ENCODE data around the gene TBXT.

TBXT gene

GRCh38 chr6:166119116-166119911, 48.3 kb downstream of the TBXT start:
- DNase-seq (ENCODE audit: low read depth, low spot score): no peak

GRCh38 chr6:166115609-166116008, 52.0 kb downstream of the TBXT start:
- DNase-seq (ENCODE audit: low read depth, low spot score): no peak

- no peak for DNase-seq (ENCODE audit: low read depth, low spot score)
Observed at GRCh38 chr6:166112580-166112979, 55.1 kb downstream of the TBXT start.

DNA sequence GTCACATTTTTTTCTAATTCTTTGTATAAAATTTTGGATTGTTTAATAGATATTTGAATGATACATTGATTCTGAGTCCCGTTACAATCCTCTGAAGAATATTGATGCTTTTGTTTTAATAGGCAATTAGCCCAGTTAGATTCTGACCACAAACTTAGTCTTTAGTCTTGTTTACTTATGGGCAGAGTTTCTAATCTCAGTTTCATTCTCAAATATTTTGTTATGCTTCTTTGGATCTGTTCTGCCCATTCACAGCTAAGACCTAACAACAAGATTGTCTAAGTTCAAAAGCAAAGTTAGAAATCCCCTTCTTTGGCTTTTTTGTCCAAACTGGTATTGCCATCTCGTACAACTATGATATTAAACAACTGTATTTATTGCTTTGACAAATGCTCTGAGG, 58.0 kb downstream of the TBXT start:
- no peak for DNase-seq (ENCODE audit: low read depth, low spot score)

All from activated naive CD8-positive, alpha-beta T cell treated with anti-CD3 and anti-CD28 coated beads, Interleukin-2, amount 50 U/mL, for 16 hours (primary cell).